PC-9 (cell line): ENCODE data around the gene INPP5A.

Experiments used
- EZH2 ChIP-seq: fragments of 200-600 bp; sonication (generic); IDR thresholded peaks from 2 replicates; pipeline ENCODE4 v1.8.0; 2017; ENCODE audit warnings: antibody characterized with exemption, low read depth
- TF ChIP-seq, protein P1 (sequence below): fragments of 200-600 bp; sonication (generic); conservative IDR thresholded peaks from 2 replicates; pipeline ENCODE4 v1.6.1; 2017; ENCODE audit warnings: mixed run types, antibody characterized with exemption, mild to moderate bottlenecking, moderate library complexity

DNA sequence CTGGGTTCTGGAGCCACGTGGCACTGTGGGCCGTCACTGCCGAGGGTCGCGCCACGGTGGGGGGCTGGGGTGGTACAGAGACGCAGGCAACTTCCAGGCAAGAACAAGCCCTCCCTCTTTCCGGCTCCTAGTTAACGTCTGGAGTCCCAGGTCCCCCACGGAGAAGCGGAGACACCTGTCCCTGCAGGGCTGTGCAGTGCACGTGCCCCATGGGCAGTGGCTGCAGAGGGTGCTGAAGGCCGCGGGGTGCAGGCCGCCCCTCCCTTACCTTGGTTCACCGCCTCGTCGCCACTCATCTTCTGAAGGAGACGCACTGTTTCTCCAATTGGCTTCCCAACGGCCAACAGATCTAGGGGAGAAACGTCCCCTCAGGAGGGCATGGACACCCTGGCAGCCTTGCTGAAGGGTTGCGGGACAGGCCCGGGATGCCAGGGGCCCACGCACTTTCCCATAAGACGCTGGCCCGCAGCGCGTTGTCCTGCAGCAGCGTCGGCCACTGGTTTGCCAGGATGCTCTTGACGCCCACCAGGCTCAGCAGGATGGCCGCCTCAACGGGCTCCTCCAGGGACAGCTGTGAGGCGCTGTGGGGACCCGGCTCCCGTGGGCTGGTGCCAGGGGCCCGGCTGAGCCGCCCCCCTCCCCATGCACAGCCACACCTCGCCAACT lies 272.7 kb downstream of the INPP5A start:
- TF ChIP-seq, protein P1, sequence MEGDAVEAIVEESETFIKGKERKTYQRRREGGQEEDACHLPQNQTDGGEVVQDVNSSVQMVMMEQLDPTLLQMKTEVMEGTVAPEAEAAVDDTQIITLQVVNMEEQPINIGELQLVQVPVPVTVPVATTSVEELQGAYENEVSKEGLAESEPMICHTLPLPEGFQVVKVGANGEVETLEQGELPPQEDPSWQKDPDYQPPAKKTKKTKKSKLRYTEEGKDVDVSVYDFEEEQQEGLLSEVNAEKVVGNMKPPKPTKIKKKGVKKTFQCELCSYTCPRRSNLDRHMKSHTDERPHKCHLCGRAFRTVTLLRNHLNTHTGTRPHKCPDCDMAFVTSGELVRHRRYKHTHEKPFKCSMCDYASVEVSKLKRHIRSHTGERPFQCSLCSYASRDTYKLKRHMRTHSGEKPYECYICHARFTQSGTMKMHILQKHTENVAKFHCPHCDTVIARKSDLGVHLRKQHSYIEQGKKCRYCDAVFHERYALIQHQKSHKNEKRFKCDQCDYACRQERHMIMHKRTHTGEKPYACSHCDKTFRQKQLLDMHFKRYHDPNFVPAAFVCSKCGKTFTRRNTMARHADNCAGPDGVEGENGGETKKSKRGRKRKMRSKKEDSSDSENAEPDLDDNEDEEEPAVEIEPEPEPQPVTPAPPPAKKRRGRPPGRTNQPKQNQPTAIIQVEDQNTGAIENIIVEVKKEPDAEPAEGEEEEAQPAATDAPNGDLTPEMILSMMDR, result no peak
- TF ChIP-seq EZH2, result no peak
